Nephron (organoid): ENCODE results near the gene ABTB2.
A peak's percentile ranks its signal among the peaks of the same experiment; 100 is the strongest.

Experiments
- H3K27ac Mint-ChIP-seq, 3 experiments: 2 replicates each; pipeline ENCODE4 v1.8.0; 2020; ENCODE audit warnings: mixed read lengths in 3 of 3, mild to moderate bottlenecking in 2 of 3, moderate library complexity in 1 of 3
- H3K27me3 Mint-ChIP-seq: 2 replicates; pipeline ENCODE4 v1.8.0; 2021; ENCODE audit warnings: low read depth, mild to moderate bottlenecking, moderate library complexity, mixed read lengths
- H3K36me3 Mint-ChIP-seq: 2 replicates; pipeline ENCODE4 v1.8.0; 2020; ENCODE audit warnings: low read depth, mixed read lengths
- H3K4me1 Mint-ChIP-seq: 2 replicates; pipeline ENCODE4 v1.8.0; 2020; ENCODE audit warnings: mixed read lengths
- H3K4me3 Mint-ChIP-seq, 3 experiments: 2 replicates each; pipeline ENCODE4 v1.8.0; 2020; ENCODE audit warnings: mild to moderate bottlenecking in 3 of 3, mixed read lengths in 3 of 3, moderate library complexity in 2 of 3
- H3K9me3 Mint-ChIP-seq: 2 replicates; pipeline ENCODE4 v1.8.0; 2020; ENCODE audit warnings: mixed read lengths
- CTCF ChIP-seq, 3 experiments: fragments of 200-600 bp; sonication (generic); IDR thresholded peaks; one replicate each; pipeline ENCODE4 v1.5.0; 2021; ENCODE audit warnings: antibody characterized with exemption in 3 of 3; ENCODE audit not compliant: unreplicated experiment in 3 of 3

ABTB2 gene

GRCh38 chr11:34344768-34345539, 12.9 kb downstream of the ABTB2 start:
- Mint-ChIP-seq H3K27me3 (peaks cover 19% of the 10 kb centered on the region), H3K9me3 (no peaks in the 10 kb centered on the region), H3K36me3 (no peaks in the 10 kb centered on the region), H3K4me3 (peak overlapping the region in 2 of 3 experiments; percentile 19 to 43), H3K4me1 (peaks cover 88% of the 10 kb centered on the region), H3K27ac (peak overlapping the region; percentile 80 to 90 (median 81))
- TF ChIP-seq CTCF (IDR thresholded peaks at IDR 0.05; ENCODE audit: unreplicated experiment in 3 of 3), result no peak

- Mint-ChIP-seq H3K36me3 (no peaks in the 10 kb centered on the region), H3K27ac (peak overlapping the region in 2 of 3 experiments; percentile 80 to 90), H3K9me3 (no peaks in the 10 kb centered on the region), H3K4me1 (peaks cover 86% of the 10 kb centered on the region), H3K27me3 (peaks cover 17% of the 10 kb centered on the region), H3K4me3 (no peak overlapping the region)
- no peak for TF ChIP-seq CTCF (IDR thresholded peaks at IDR 0.05; ENCODE audit: unreplicated experiment in 3 of 3)
Observed at GRCh38 chr11:34344410-34344767, 13.4 kb downstream of the ABTB2 start.

- H3K27me3 Mint-ChIP-seq, result peaks cover 14% of the 10 kb centered on the region
- no peaks in the 10 kb centered on the region for H3K9me3 Mint-ChIP-seq
- TF ChIP-seq CTCF (IDR thresholded peaks at IDR 0.05; ENCODE audit: unreplicated experiment in 3 of 3), result no peak
- peaks cover 79% of the 10 kb centered on the region for H3K4me1 Mint-ChIP-seq
- H3K36me3 Mint-ChIP-seq, result no peaks in the 10 kb centered on the region
- H3K27ac Mint-ChIP-seq, result no peak overlapping the region
- no peak overlapping the region for H3K4me3 Mint-ChIP-seq
Observed at GRCh38 chr11:34343686-34344085, 14.1 kb downstream of the ABTB2 start.

GRCh38 chr11:34343153-34343552, 14.7 kb downstream of the ABTB2 start:
- TF ChIP-seq CTCF (IDR thresholded peaks at IDR 0.05; ENCODE audit: unreplicated experiment in 3 of 3), result no peak
- no peaks in the 10 kb centered on the region for H3K9me3 Mint-ChIP-seq
- no peaks in the 10 kb centered on the region for H3K36me3 Mint-ChIP-seq
- H3K4me1 Mint-ChIP-seq, result peaks cover 74% of the 10 kb centered on the region
- no peak overlapping the region for H3K4me3 Mint-ChIP-seq
- H3K27ac Mint-ChIP-seq, result peak overlapping the region in 1 of 3 experiments; percentile 55
- peaks cover 13% of the 10 kb centered on the region for H3K27me3 Mint-ChIP-seq

- TF ChIP-seq CTCF (IDR thresholded peaks at IDR 0.05; ENCODE audit: unreplicated experiment in 3 of 3), result peak in 1 of 3 experiments; percentile 8
- H3K4me3 Mint-ChIP-seq, result peak overlapping the region in 2 of 3 experiments; percentile 10 to 19
- no peaks in the 10 kb centered on the region for H3K36me3 Mint-ChIP-seq
- H3K4me1 Mint-ChIP-seq, result peaks cover 66% of the 10 kb centered on the region
- no peaks in the 10 kb centered on the region for H3K9me3 Mint-ChIP-seq
- H3K27me3 Mint-ChIP-seq, result peaks cover 17% of the 10 kb centered on the region
- peak overlapping the region; percentile 32 to 55 (median 42) for H3K27ac Mint-ChIP-seq
Observed at GRCh38 chr11:34341931-34342533, 15.8 kb downstream of the ABTB2 start.
